ENCODE measurements around the gene SKI. TPM values are rescaled to one million over a fixed set of nuclear protein-coding genes. Genes with fewer than 3 reads are reported as not detected.

SKI gene
- total RNA-seq, 2 experiments from 2014 or later, result 28.3 to 28.9 TPM

DNA sequence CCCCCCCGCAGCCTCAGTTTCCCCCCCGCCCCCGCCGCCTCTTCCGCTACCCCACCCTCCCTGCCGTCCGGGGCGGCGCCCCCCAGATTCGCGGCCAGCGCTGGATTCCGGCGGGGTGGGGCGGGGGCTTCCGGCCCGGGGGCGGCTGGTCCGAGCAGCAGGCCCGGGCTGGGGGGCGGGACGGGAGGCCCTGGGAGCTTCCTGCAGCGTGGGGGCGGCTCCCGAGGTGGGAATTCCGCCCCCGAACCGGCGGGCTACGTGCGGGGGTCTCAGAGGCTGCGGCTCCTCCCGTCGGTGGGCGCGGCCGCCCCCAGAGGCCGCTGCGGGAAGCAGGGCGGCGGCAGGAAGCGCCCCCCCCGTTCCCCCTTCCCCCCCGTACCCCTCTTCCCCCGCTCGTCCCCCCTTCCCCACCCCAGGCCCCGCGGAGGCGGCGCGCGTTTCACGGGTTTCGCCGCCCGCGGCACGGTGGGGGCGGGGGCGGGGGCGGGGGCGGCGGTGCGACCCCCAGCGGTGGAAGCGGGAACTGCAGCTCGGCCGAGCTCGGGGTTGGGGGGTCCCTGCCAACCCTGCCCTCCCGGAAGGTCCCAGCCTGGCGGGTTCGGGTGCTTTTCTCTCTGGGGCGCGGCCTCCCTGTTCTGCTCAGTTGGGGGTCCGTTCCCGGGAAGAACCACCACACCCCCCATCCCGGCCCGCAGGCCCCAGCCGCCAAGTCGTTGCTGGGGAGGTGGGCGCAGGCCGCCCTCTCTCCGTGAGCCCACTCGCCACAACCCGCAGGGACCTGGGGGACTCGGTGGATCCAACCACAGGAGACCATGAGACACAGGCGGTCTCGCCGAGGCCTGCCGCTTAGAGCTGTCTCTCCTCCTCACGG is 86.9 kb downstream of the SKI start:
- H3K9me3 Mint-ChIP-seq, result no peaks in the 10 kb centered on the region
- ChIA-PET CTCF (interaction anchor here (0.9 to 5.1 kb wide), 16 partner anchors 14 to 165 kb away, joined by 3 to 49 read pairs (median 4); partner anchors contain the start of genes FAAP20, MORN1 and RER1), POLR2A (interaction anchor here (0.5 to 1.6 kb wide), 4 partner anchors 77 to 116 kb away, joined by 3 to 6 read pairs (median 4); partner anchors contain the start of genes MORN1, RER1 and SKI)
- H3K27me3 Mint-ChIP-seq, result no peaks in the 10 kb centered on the region
- H3K27ac Mint-ChIP-seq, result peak overlapping the region; percentile 8
- intact Hi-C loops (cut with micrococcal nuclease), result loop anchor here (1.0 to 5.0 kb wide), 2 partner anchors 14 to 77 kb away; partner anchors contain the start of genes MORN1 and RER1
- peak overlapping the region; percentile 5 for H3K4me3 Mint-ChIP-seq
- peak; percentile 70 for DNase-seq
- no peaks in the 10 kb centered on the region for H3K36me3 Mint-ChIP-seq
- H3K4me1 Mint-ChIP-seq (ENCODE audit: low read depth), result no peaks in the 10 kb centered on the region

- Mint-ChIP-seq H3K36me3 (no peaks in the 10 kb centered on the region), H3K27me3 (no peaks in the 10 kb centered on the region), H3K27ac (peak overlapping the region; percentile 8), H3K4me3 (peak overlapping the region; percentile 16), H3K9me3 (no peaks in the 10 kb centered on the region), H3K4me1 (ENCODE audit: low read depth) (no peaks in the 10 kb centered on the region)
- intact Hi-C loops (cut with micrococcal nuclease), result loop anchor here (1.0 to 5.0 kb wide), 2 partner anchors 15 to 76 kb away; partner anchors contain the start of genes MORN1 and RER1
- DNase-seq, result no peak
- POLR2A ChIA-PET, result interaction anchor here (1.1 to 1.6 kb wide), 3 partner anchors 76 to 117 kb away, joined by 3 to 6 read pairs (median 5); partner anchors contain the start of genes MORN1, RER1 and SKI
- CTCF ChIA-PET, result interaction anchor here (0.8 to 5.1 kb wide), 17 partner anchors 15 to 166 kb away, joined by 3 to 49 read pairs (median 4); partner anchors contain the start of gene FAAP20
These were observed 87.7 kb downstream of the SKI start for GRCh38 chr1:2315674-2316450.

- Mint-ChIP-seq H3K4me3 (no peak overlapping the region), H3K9me3 (no peaks in the 10 kb centered on the region), H3K27ac (no peak overlapping the region), H3K27me3 (no peaks in the 10 kb centered on the region), H3K4me1 (ENCODE audit: low read depth) (no peaks in the 10 kb centered on the region), H3K36me3 (no peaks in the 10 kb centered on the region)
- POLR2A ChIA-PET, result interaction anchor here (1.4 to 1.6 kb wide), 2 partner anchors 75 to 89 kb away, joined by 5 to 6 read pairs; partner anchors contain the start of genes MORN1, RER1 and SKI
- no peak for DNase-seq
- CTCF ChIA-PET, result interaction anchor here (0.8 to 5.1 kb wide), 9 partner anchors 16 to 121 kb away, joined by 3 to 49 read pairs (median 9); partner anchors contain the start of gene FAAP20
- intact Hi-C loops (cut with micrococcal nuclease), result loop anchor here (5.0 kb wide), 1 partner anchor 76 kb away; the partner anchor contains the start of genes MORN1 and RER1
These were observed 88.4 kb downstream of the SKI start for GRCh38 chr1:2316451-2316961.

DNA sequence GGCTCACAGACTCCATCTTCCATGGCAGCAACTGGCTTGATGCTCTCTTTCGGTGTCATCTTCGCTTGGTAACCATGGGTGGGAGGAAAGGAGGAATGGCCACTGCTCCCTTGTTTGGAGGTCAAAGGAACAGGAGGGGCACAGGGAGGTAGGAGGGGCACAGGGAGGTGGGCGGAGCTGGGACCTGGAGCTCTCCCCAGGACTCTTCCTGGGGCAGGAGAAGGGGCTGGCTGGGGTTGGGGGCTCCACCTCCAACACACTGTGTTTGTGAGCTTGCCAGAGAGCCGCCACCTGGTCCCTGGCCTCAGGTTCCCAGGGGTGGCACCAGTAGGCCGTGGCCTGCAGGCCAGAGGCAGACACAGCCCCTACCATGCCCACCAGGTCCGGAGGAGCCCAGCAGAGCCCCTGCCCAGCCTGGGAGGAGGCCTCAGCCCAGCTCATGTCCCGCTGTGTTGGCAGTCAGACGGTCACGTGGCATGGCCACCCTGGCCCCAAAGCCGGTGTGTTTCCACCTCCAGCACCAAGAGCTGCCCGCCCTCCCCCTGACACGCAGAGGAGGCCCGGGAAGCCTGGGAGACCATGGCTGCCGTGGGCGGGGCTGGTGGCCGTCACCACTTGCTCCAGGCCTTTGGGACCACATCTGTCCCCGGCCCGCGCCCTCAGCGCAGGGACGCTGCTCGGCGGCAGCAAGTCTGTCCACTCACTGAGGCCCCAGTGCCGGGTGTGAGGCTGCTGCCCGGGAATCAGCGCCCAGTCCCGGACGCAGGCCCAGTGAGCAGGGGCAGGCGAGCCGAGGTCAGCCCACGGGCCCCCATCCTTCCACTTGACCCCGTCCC is 89.3 kb downstream of the SKI start:
- Mint-ChIP-seq H3K27ac (no peak overlapping the region), H3K36me3 (no peaks in the 10 kb centered on the region), H3K4me1 (ENCODE audit: low read depth) (no peaks in the 10 kb centered on the region), H3K27me3 (no peaks in the 10 kb centered on the region), H3K4me3 (no peak overlapping the region), H3K9me3 (no peaks in the 10 kb centered on the region)
- DNase-seq, result no peak
- intact Hi-C loops (cut with micrococcal nuclease), result loop anchor here (5.0 kb wide), 1 partner anchor 75 kb away; the partner anchor contains the start of genes MORN1 and RER1
- ChIA-PET POLR2A (no interaction called here), CTCF (interaction anchor here (2.8 to 5.1 kb wide), 2 partner anchors 64 to 122 kb away, joined by 13 to 49 read pairs; partner anchors contain the start of gene FAAP20)

GRCh38 chr1:2318314-2319278 is 90.5 kb downstream of the SKI start:
- Mint-ChIP-seq H3K4me3 (no peak overlapping the region), H3K36me3 (no peaks in the 10 kb centered on the region), H3K27ac (no peak overlapping the region), H3K9me3 (no peaks in the 10 kb centered on the region), H3K27me3 (no peaks in the 10 kb centered on the region), H3K4me1 (ENCODE audit: low read depth) (no peaks in the 10 kb centered on the region)
- intact Hi-C loops (cut with micrococcal nuclease), result loop anchor here (5.0 kb wide), 1 partner anchor 74 kb away; the partner anchor contains the start of genes MORN1 and RER1
- ChIA-PET CTCF (interaction anchor here (1.6 to 1.7 kb wide), 2 partner anchors 63 to 124 kb away, joined by 5 to 6 read pairs; partner anchors contain the start of gene FAAP20), POLR2A (no interaction called here)
- DNase-seq, result no peak

GRCh38 chr1:2319291-2319690 is 91.2 kb downstream of the SKI start:
- ChIA-PET CTCF (interaction anchor here (1.6 to 1.7 kb wide), 2 partner anchors 62 to 124 kb away, joined by 5 to 6 read pairs; partner anchors contain the start of gene FAAP20), POLR2A (no interaction called here)
- Mint-ChIP-seq H3K4me1 (ENCODE audit: low read depth) (no peaks in the 10 kb centered on the region), H3K27ac (no peak overlapping the region), H3K9me3 (no peaks in the 10 kb centered on the region), H3K27me3 (no peaks in the 10 kb centered on the region), H3K36me3 (no peaks in the 10 kb centered on the region), H3K4me3 (no peak overlapping the region)
- no peak for DNase-seq
- intact Hi-C loops (cut with micrococcal nuclease), result loop anchor here (5.0 kb wide), 1 partner anchor 73 kb away; the partner anchor contains the start of genes MORN1 and RER1

DNA sequence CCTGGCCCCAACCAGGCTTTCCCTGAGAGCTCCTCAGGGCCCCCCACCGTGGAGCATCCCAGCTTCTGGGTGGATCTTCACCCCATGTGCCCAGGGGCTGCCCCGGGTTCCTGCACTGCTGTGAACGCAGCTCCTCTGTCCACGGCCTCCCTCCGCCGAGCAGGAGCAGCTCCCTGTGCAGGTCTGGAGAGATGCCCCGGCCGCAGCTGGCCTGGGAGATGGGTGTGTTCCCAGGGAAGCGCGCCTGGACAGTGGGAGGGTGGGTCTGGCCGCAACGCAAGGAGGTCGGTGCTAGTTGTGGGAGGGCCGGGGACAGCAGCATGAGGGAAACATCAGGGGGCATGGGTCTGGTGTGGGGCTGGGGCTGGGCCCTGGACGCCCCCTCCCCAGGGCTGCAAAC is 91.9 kb downstream of the SKI start:
- H3K27ac Mint-ChIP-seq, result no peak overlapping the region
- H3K27me3 Mint-ChIP-seq, result no peaks in the 10 kb centered on the region
- H3K9me3 Mint-ChIP-seq, result no peaks in the 10 kb centered on the region
- H3K36me3 Mint-ChIP-seq, result no peaks in the 10 kb centered on the region
- intact Hi-C loops (cut with micrococcal nuclease), result no loop called here
- ChIA-PET CTCF (interaction anchor here (1.6 to 1.7 kb wide), 2 partner anchors 62 to 125 kb away, joined by 5 to 6 read pairs; partner anchors contain the start of gene FAAP20), POLR2A (no interaction called here)
- DNase-seq, result no peak
- no peak overlapping the region for H3K4me3 Mint-ChIP-seq
- no peaks in the 10 kb centered on the region for H3K4me1 Mint-ChIP-seq (ENCODE audit: low read depth)

- Mint-ChIP-seq H3K4me1 (ENCODE audit: low read depth) (no peaks in the 10 kb centered on the region), H3K27me3 (no peaks in the 10 kb centered on the region), H3K9me3 (no peaks in the 10 kb centered on the region), H3K27ac (no peak overlapping the region), H3K4me3 (no peak overlapping the region), H3K36me3 (no peaks in the 10 kb centered on the region)
- POLR2A ChIA-PET, result no interaction called here
- CTCF ChIA-PET, result no interaction called here
- DNase-seq, result no peak
- intact Hi-C loops (cut with micrococcal nuclease), result no loop called here
These were observed 92.9 kb downstream of the SKI start for GRCh38 chr1:2320760-2321667.

DNA sequence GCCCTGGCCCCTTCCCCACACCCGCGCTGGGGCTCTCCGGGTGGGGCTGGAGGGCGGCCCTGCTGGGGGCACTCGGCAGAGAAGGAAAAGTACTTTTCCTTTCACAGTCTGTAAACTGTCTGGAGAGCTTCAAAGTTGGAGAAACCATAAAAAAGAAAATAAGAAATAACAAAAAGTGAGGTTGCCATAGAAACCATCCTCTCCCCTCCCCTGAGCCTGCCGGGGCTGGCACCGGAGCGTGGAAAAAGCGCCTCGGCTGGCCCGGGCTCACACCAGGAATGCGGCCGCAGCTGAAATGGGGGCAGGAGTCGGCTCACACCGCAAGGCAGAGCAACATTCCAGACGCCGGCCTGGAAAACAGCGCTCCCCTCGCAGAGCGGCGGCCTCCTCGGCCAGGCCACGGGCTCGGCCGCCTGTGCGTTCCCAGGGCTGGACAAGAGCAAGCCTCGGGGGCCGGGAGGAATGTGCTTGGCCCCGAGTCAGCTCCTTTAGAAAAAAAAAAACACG is 94.0 kb downstream of the SKI start:
- intact Hi-C loops (cut with micrococcal nuclease), result no loop called here

More for the DNA sequence above, 94.0 kb downstream of the SKI start:
- Mint-ChIP-seq H3K27me3 (no peaks in the 10 kb centered on the region), H3K4me1 (ENCODE audit: low read depth) (no peaks in the 10 kb centered on the region), H3K4me3 (no peak overlapping the region), H3K9me3 (no peaks in the 10 kb centered on the region), H3K27ac (no peak overlapping the region), H3K36me3 (no peaks in the 10 kb centered on the region)
- ChIA-PET POLR2A (no interaction called here), CTCF (interaction anchor here (0.8 kb wide), 1 partner anchor 12 kb away, joined by 3 read pairs; no protein-coding TSS in a partner anchor)
- DNase-seq, result no peak
